Activated naive CD8-positive, alpha-beta T cell treated with anti-CD3 and anti-CD28 coated beads, Interleukin-2, amount 10 ng/mL, durations not matched to agents 7 days and 5 days (primary cell): ENCODE data around the gene ARHGEF28. TPM values are rescaled to one million over a fixed set of nuclear protein-coding genes. Genes with fewer than 3 reads are reported as not detected.

Experiments used
- ATAC-seq: fragments of 150-1000 bp; cut with Tn5 transposase; one replicate; pipeline ENCODE4 v1.10.0; 2021; ENCODE audit warnings: low read depth, moderate library complexity
- POLR2A ChIA-PET: fragments of 350-600 bp; sonication (Branson Sonifier 250); formaldehyde crosslinking; loops from one replicate; lab custom pipeline; 2021; ENCODE audit warnings: antibody characterized with exemption; lab: Charles Lee
- DNase-seq: peaks from one replicate; pipeline ENCODE4 v3.0.0; 2021
- H3K27ac Mint-ChIP-seq: one replicate; pipeline ENCODE4 v1.8.0; 2022; ENCODE audit warnings: mild to moderate bottlenecking, mixed read lengths
- H3K27me3 Mint-ChIP-seq: one replicate; pipeline ENCODE4 v1.8.0; 2022; ENCODE audit warnings: mild to moderate bottlenecking, moderate library complexity, mixed read lengths
- H3K36me3 Mint-ChIP-seq: one replicate; pipeline ENCODE4 v1.8.0; 2021; ENCODE audit warnings: mild to moderate bottlenecking, mixed read lengths
- H3K4me1 Mint-ChIP-seq: one replicate; pipeline ENCODE4 v1.8.0; 2021; ENCODE audit warnings: mixed read lengths
- H3K4me3 Mint-ChIP-seq: one replicate; pipeline ENCODE4 v1.8.0; 2022; ENCODE audit warnings: mild to moderate bottlenecking, moderate library complexity, mixed read lengths
- H3K9me3 Mint-ChIP-seq: one replicate; pipeline ENCODE4 v1.8.0; 2021; ENCODE audit warnings: mixed read lengths
- total RNA-seq, 2 experiments: library from RNA; stranded (reverse); gene quantifications; one replicate each; pipeline ENCODE4 v1.2.3, GENCODE V29; 2021

Gene ARHGEF28
- total RNA-seq, 2 experiments from 2014 or later, result 0.14 TPM; not detected in 1

DNA sequence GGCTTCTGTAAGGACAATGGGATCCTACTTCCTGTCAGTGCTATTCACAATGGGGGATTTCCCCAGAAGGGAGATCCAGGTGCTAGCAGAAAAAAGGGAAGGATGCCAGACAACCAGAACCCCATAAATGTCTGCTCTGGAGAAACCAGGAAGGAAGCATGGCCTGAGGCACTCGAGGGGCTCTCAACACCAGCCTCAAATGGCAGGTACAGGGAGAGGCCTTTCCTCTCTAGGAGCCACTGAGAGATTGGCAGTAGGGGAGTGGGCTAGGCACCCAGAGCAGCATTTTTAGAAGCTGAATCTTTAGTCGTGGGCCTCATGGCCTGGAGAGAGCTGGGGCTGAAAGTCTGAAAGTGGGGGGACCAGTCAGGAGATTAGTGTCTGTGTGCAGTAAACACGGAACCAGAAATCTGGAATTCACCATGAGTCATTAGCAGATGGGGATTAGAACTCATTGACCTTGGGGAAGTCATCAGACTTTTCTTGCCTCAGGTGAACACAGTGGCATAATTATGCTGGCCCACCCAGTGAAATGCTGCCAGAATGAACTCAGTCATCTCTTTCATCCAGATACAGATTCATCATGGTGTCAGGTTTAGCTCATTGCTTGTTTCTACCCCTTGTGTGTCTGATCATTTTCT, 28.3 kb downstream of the ARHGEF28 start:
- POLR2A ChIA-PET, result no interaction called here
- no peak for ATAC-seq
- H3K27me3 Mint-ChIP-seq, result peaks cover 10% of the 10 kb centered on the region
- no peak overlapping the region for H3K4me3 Mint-ChIP-seq
- DNase-seq, result no peak
- no peaks in the 10 kb centered on the region for H3K4me1 Mint-ChIP-seq
- no peaks in the 10 kb centered on the region for H3K36me3 Mint-ChIP-seq
- H3K9me3 Mint-ChIP-seq, result no peaks in the 10 kb centered on the region
- H3K27ac Mint-ChIP-seq, result no peak overlapping the region

DNA sequence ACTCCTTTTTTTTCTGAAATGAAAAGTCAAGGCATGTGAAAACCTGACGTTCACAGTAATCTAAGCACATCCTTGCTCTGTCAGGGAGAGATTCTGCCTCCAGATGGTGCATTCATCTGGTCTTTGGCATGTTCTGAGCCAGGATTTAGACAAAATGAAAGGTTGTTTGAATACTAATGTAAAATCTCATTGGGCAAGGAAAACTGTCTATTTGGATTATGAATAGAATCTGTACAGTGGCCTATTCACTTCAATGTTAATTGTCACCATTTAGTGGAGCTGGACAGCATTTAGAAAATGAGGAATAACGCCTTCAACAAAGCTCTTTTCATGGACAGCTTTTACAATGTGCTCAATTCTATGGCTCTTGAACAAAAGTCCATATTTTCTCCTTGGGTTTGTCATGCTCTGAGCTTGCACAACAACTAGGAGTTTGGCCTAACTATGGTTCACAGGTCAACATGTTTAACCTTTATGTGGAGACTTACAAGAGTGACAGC, 28.9 kb downstream of the ARHGEF28 start:
- POLR2A ChIA-PET, result no interaction called here
- no peak overlapping the region for H3K27ac Mint-ChIP-seq

DNA sequence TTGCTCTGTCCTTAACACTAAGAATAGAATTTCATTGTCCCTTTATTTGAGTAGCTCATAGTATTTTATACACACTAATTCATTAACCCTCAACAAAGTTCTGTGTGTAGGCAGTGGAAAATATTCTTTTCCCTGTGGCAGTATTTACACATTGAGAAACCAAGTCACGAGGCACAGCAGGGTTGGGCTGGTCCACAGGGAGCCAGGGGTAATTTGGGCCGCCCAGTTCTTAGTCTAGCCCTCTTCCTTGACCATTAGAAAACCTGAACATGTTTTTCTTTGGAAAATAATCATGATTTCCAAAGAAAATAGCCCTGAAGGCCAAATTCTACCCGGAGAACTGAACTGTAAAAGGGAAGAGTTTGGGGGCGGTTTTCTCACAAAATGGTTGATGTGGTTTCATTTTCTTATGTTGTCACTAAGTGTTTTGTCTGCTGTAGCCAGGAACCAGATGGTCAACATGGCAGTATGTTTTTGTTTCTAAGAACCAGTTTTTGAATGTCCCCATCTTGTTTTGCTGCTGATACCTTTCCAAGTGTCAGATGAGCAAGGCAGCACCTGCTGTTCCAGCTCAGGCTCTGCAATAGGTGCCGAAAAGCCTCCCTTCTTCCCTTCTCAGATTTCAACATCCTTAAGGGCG, 29.6 kb downstream of the ARHGEF28 start:
- H3K9me3 Mint-ChIP-seq, result no peaks in the 10 kb centered on the region
- H3K4me3 Mint-ChIP-seq, result no peak overlapping the region
- no peak overlapping the region for H3K27ac Mint-ChIP-seq
- POLR2A ChIA-PET, result no interaction called here
- DNase-seq (no peak), ATAC-seq (no peak)
- no peaks in the 10 kb centered on the region for H3K4me1 Mint-ChIP-seq
- no peaks in the 10 kb centered on the region for H3K36me3 Mint-ChIP-seq
- peaks cover 13% of the 10 kb centered on the region for H3K27me3 Mint-ChIP-seq

More for the DNA sequence above, 28.9 kb downstream of the ARHGEF28 start:
- ATAC-seq (no peak), DNase-seq (no peak)
- peaks cover 12% of the 10 kb centered on the region for H3K27me3 Mint-ChIP-seq
- H3K4me1 Mint-ChIP-seq, result no peaks in the 10 kb centered on the region
- no peaks in the 10 kb centered on the region for H3K36me3 Mint-ChIP-seq
- H3K4me3 Mint-ChIP-seq, result no peak overlapping the region
- H3K9me3 Mint-ChIP-seq, result no peaks in the 10 kb centered on the region

GRCh38 chr5:73661753-73662152, 35.8 kb downstream of the ARHGEF28 start:
- no peak for ATAC-seq
- peaks cover 25% of the 10 kb centered on the region for H3K27me3 Mint-ChIP-seq
- H3K36me3 Mint-ChIP-seq, result no peaks in the 10 kb centered on the region
- no peak overlapping the region for H3K4me3 Mint-ChIP-seq
- H3K27ac Mint-ChIP-seq, result no peak overlapping the region
- no peaks in the 10 kb centered on the region for H3K4me1 Mint-ChIP-seq
- H3K9me3 Mint-ChIP-seq, result no peaks in the 10 kb centered on the region
- POLR2A ChIA-PET, result no interaction called here
- DNase-seq, result no peak

GRCh38 chr5:73663161-73663859, 37.3 kb downstream of the ARHGEF28 start:
- Mint-ChIP-seq H3K27ac (no peak overlapping the region), H3K27me3 (peaks cover 32% of the 10 kb centered on the region), H3K4me3 (no peak overlapping the region), H3K9me3 (no peaks in the 10 kb centered on the region), H3K36me3 (no peaks in the 10 kb centered on the region), H3K4me1 (no peaks in the 10 kb centered on the region)
- ATAC-seq (no peak), DNase-seq (no peak)
- POLR2A ChIA-PET, result no interaction called here

DNA sequence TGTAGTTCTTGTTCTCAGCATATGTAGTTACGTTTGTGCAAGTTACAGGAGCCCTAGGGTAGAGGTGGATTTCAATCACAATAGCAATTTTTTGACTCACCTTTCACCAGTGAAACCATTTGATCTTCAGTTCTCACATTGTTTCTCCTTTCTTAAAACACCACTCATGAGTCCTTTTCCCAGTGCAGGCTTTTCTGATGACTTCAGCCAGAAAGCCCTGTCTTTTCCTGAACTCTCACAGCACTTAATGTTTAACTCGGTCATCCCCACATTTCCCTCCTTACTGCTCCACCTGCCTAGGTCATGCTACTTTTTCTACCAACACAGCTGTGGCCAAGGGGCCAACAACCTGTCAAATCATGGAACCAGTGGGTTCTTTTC, 37.9 kb downstream of the ARHGEF28 start:
- H3K9me3 Mint-ChIP-seq, result no peaks in the 10 kb centered on the region
- no peaks in the 10 kb centered on the region for H3K36me3 Mint-ChIP-seq
- H3K27ac Mint-ChIP-seq, result no peak overlapping the region
- H3K4me1 Mint-ChIP-seq, result no peaks in the 10 kb centered on the region
- POLR2A ChIA-PET, result no interaction called here
- H3K27me3 Mint-ChIP-seq, result peaks cover 32% of the 10 kb centered on the region
- no peak overlapping the region for H3K4me3 Mint-ChIP-seq
- ATAC-seq (no peak), DNase-seq (no peak)

GRCh38 chr5:73664796-73665195, 38.8 kb downstream of the ARHGEF28 start:
- ATAC-seq (no peak), DNase-seq (no peak)
- no peak overlapping the region for H3K27ac Mint-ChIP-seq
- no peaks in the 10 kb centered on the region for H3K9me3 Mint-ChIP-seq
- no peak overlapping the region for H3K4me3 Mint-ChIP-seq
- H3K36me3 Mint-ChIP-seq, result no peaks in the 10 kb centered on the region
- no peaks in the 10 kb centered on the region for H3K4me1 Mint-ChIP-seq
- POLR2A ChIA-PET, result no interaction called here
- H3K27me3 Mint-ChIP-seq, result peaks cover 31% of the 10 kb centered on the region

DNA sequence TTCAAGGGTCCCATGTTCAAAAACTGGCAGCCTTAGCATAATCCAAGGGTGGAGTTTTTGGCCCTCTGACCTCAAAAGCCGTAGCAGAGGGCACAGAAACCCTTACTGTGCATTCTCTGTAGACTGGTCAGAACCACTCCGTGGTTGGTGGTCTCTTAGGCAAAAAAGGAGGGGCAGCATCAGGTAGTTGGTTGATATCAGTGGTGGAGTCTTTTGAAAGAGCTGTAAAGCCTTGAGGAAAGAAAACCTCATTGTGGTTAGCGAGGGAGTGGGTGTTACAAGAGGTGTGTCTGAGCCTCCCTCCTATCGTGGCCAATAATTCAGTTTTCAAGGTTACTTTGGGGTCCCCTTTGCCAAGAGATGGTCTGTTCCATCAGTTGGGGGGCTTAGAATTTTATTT, 40.9 kb downstream of the ARHGEF28 start:
- peaks cover 39% of the 10 kb centered on the region for H3K27me3 Mint-ChIP-seq
- no peak overlapping the region for H3K4me3 Mint-ChIP-seq
- no peaks in the 10 kb centered on the region for H3K9me3 Mint-ChIP-seq
- no peaks in the 10 kb centered on the region for H3K4me1 Mint-ChIP-seq
- no peak overlapping the region for H3K27ac Mint-ChIP-seq
- ATAC-seq (no peak), DNase-seq (no peak)
- POLR2A ChIA-PET, result no interaction called here
- H3K36me3 Mint-ChIP-seq, result no peaks in the 10 kb centered on the region

DNA sequence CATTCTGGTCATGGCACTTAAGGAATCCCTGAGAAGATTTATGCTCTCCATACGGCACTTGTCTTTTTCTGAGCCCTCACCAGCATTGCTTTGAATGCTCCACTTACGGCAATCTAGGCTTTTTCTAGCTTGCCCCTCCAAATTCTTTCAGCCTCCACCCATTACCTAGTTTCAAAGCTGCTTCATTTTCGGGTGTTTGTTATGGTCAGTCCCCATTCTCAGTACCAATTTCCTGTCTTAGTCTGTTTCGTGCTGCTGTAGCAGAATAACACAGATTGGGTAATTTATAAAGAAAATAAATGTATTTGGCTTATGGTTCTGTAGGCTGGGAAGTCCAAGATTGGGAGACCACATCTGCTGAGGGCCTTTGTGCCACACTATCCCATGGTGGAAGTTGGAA, 42.0 kb downstream of the ARHGEF28 start:
- ATAC-seq (no peak), DNase-seq (no peak)
- H3K4me3 Mint-ChIP-seq, result no peak overlapping the region
- POLR2A ChIA-PET, result no interaction called here
- H3K9me3 Mint-ChIP-seq, result no peaks in the 10 kb centered on the region
- no peaks in the 10 kb centered on the region for H3K4me1 Mint-ChIP-seq
- no peaks in the 10 kb centered on the region for H3K36me3 Mint-ChIP-seq
- no peak overlapping the region for H3K27ac Mint-ChIP-seq
- H3K27me3 Mint-ChIP-seq, result peaks cover 37% of the 10 kb centered on the region

GRCh38 chr5:73668486-73669111, 42.6 kb downstream of the ARHGEF28 start:
- Mint-ChIP-seq H3K36me3 (no peaks in the 10 kb centered on the region), H3K27ac (no peak overlapping the region), H3K4me1 (no peaks in the 10 kb centered on the region), H3K27me3 (peaks cover 37% of the 10 kb centered on the region), H3K9me3 (no peaks in the 10 kb centered on the region), H3K4me3 (no peak overlapping the region)
- DNase-seq (no peak), ATAC-seq (no peak)
- POLR2A ChIA-PET, result no interaction called here

DNA sequence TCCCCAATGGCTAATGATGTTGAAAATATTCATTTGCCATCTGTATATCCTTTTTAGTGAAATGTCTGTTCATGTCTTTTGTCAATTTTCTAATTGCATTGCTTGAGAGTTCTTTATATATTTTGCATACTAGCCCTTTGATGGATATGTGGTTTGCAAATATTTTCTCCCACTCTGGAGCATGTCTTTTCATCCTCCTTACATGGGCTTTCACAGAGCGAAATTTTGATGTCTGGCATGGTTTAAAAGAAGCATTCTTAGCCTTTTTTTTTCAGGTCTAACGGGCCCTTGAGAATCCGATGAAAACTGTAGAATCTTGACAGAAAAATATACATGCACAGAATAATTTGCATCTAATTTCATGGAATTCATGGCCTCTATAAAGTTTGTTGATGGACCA, 44.7 kb downstream of the ARHGEF28 start:
- Mint-ChIP-seq H3K27ac (no peak overlapping the region), H3K27me3 (peaks cover 25% of the 10 kb centered on the region), H3K4me1 (no peaks in the 10 kb centered on the region), H3K4me3 (no peak overlapping the region), H3K9me3 (no peaks in the 10 kb centered on the region), H3K36me3 (no peaks in the 10 kb centered on the region)
- DNase-seq (no peak), ATAC-seq (no peak)
- POLR2A ChIA-PET, result no interaction called here

DNA sequence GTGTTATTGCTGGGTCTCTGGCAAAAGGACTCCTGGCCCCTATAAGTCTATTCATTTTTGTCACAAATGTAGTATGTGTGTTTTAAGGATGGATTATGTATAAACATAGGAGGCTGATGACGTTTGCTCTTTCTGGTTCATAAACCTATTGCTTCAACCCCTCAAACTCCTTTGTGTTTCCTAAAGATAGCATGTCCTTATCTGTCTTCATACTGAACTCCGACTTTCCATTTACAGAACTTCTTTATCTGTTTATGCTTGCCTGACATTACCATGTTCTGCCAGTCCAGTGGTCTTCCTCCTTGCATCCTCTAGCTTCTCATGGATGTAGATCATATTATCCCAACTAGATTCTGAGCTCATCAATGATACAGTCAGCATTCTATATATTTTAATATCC, 46.1 kb downstream of the ARHGEF28 start:
- DNase-seq (no peak), ATAC-seq (no peak)
- no peaks in the 10 kb centered on the region for H3K4me1 Mint-ChIP-seq
- peaks cover 20% of the 10 kb centered on the region for H3K27me3 Mint-ChIP-seq
- no peak overlapping the region for H3K27ac Mint-ChIP-seq
- H3K9me3 Mint-ChIP-seq, result no peaks in the 10 kb centered on the region
- no peaks in the 10 kb centered on the region for H3K36me3 Mint-ChIP-seq
- POLR2A ChIA-PET, result no interaction called here
- no peak overlapping the region for H3K4me3 Mint-ChIP-seq

GRCh38 chr5:73673161-73673591, 47.2 kb downstream of the ARHGEF28 start:
- POLR2A ChIA-PET, result no interaction called here

More at GRCh38 chr5:73673161-73673591, 47.2 kb downstream of the ARHGEF28 start:
- H3K4me3 Mint-ChIP-seq, result no peak overlapping the region
- DNase-seq (no peak), ATAC-seq (no peak)
- no peaks in the 10 kb centered on the region for H3K36me3 Mint-ChIP-seq
- no peaks in the 10 kb centered on the region for H3K9me3 Mint-ChIP-seq
- H3K27ac Mint-ChIP-seq, result no peak overlapping the region
- H3K27me3 Mint-ChIP-seq, result peaks cover 13% of the 10 kb centered on the region
- no peaks in the 10 kb centered on the region for H3K4me1 Mint-ChIP-seq
